HFFc6 (cell line): ENCODE results near the gene B3GNT2. TPM values are rescaled to one million over a fixed set of nuclear protein-coding genes. Genes with fewer than 3 reads are reported as not detected.

Experiments used
- DNase-seq: peaks from one replicate; pipeline ENCODE4 v3.0.0-alpha.2; 2018
- H3K27ac Mint-ChIP-seq: 2 replicates; pipeline ENCODE4 v1.8.0; 2020; ENCODE audit warnings: mild to moderate bottlenecking, mixed read lengths
- H3K27me3 Mint-ChIP-seq: 2 replicates; pipeline ENCODE4 v1.8.0; 2021; ENCODE audit warnings: mild to moderate bottlenecking, moderate library complexity, mixed read lengths; ENCODE audit not compliant: insufficient read depth
- H3K36me3 Mint-ChIP-seq: 2 replicates; pipeline ENCODE4 v1.8.0; 2021; ENCODE audit warnings: low read depth, mixed read lengths
- H3K4me1 Mint-ChIP-seq: 2 replicates; pipeline ENCODE4 v1.8.0; 2020; ENCODE audit warnings: low read depth, mixed read lengths
- H3K4me3 Mint-ChIP-seq: 2 replicates; pipeline ENCODE4 v1.8.0; 2020; ENCODE audit warnings: mild to moderate bottlenecking, moderate library complexity, mixed read lengths
- H3K9me3 Mint-ChIP-seq: 2 replicates; pipeline ENCODE4 v1.8.0; 2020; ENCODE audit warnings: mild to moderate bottlenecking, mixed read lengths
- total RNA-seq, 6 experiments: library from RNA; stranded (reverse); fragmentation: NEBNext Ultra II Directional; extraction: Animal tissue kit (Norgen Biotek cat#: 25700); gene quantifications; 2 replicates in 1 of 6; 3 replicates in 5 of 6; pipeline ENCODE4 v1.2.3, GENCODE V29; 2021
- TF ChIP-seq, protein P1 (sequence below): fragments of 200-600 bp; sonication (generic); IDR thresholded peaks from 2 replicates; pipeline ENCODE4 v1.5.0; 2021; ENCODE audit warnings: antibody characterized with exemption, mild to moderate bottlenecking

B3GNT2 gene
- total RNA-seq, 6 experiments from 2014 or later = 12.5 to 16.7 (median 15.1) TPM

DNA sequence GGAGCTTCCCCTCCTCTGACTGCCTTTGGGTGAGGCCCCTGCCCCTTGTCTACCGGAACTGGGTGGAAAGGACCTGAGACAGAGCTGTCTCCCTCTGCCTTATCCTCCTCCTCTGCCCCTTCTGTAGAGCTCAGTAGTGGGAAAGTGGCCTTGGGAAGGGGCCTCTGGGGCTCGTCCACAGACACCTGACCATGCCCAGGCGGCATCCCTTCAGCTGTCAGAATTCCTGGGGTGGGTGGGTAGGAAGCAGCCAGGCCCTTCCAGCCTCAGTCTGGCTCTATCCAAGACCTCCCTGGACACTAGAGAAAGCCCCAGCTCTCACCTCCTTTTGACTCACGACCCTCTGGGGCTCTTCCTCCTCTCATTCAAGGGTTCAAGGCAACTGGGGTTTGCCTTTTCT is 35.6 kb downstream of the B3GNT2 start:
- no peak overlapping the region for H3K27ac Mint-ChIP-seq
- TF ChIP-seq, protein P1, sequence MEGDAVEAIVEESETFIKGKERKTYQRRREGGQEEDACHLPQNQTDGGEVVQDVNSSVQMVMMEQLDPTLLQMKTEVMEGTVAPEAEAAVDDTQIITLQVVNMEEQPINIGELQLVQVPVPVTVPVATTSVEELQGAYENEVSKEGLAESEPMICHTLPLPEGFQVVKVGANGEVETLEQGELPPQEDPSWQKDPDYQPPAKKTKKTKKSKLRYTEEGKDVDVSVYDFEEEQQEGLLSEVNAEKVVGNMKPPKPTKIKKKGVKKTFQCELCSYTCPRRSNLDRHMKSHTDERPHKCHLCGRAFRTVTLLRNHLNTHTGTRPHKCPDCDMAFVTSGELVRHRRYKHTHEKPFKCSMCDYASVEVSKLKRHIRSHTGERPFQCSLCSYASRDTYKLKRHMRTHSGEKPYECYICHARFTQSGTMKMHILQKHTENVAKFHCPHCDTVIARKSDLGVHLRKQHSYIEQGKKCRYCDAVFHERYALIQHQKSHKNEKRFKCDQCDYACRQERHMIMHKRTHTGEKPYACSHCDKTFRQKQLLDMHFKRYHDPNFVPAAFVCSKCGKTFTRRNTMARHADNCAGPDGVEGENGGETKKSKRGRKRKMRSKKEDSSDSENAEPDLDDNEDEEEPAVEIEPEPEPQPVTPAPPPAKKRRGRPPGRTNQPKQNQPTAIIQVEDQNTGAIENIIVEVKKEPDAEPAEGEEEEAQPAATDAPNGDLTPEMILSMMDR = no peak
- H3K4me3 Mint-ChIP-seq = no peak overlapping the region
- no peak for DNase-seq
- peaks cover 3% of the 10 kb centered on the region; the same call in 1 of the 2 replicates for H3K27me3 Mint-ChIP-seq
- no peaks in the 10 kb centered on the region; the same call in 1 of the 2 replicates for H3K36me3 Mint-ChIP-seq
- no peaks in the 10 kb centered on the region for H3K9me3 Mint-ChIP-seq
- H3K4me1 Mint-ChIP-seq = peaks cover 15% of the 10 kb centered on the region

DNA sequence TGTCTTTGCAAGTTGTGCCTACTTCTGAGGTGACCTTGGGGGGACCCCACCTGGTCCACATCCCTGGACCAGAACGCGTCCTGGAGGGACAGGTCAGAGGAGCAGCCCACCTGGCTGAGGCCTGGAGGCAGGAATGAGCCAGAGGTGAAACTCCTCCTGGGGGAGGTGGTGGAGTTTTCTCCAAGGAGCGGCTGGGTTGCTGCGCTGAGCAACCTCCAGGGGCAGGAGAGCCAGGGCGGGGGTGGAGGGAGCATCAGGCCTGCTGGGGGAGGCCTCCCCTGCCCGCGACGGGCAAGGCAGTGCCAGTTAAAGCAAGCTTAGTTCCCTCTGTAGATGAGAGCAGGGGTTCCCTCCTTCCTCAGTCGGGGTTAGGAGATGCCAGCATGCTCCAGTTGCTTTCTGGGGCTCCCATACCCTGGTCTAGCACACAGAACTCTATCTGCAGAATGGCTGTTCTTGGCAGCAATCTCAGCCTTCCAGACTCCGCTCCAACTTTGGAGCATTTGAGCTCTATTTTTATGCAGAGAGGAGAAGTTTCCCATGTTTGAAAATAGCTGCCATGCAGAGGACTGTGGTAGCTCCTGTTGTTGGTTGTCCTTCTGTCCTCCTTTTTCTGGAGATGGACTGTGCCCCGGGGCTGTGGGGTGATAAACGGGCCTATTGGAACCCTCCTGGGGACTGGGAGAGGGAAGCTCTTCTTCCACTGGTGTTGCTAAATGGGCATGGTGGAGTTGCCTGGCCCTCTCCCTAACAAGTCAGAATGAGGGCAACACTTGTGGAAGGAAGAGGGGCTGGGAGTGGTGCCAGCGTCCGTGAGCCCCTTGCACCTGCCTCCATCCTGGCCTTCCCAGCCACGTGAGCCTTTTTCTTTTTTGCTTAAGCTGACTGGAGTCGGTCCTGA is 39.1 kb downstream of the B3GNT2 start:
- no peak overlapping the region for H3K4me3 Mint-ChIP-seq
- TF ChIP-seq, protein P1 = no peak
- H3K4me1 Mint-ChIP-seq = peaks cover 8% of the 10 kb centered on the region
- no peaks in the 10 kb centered on the region for H3K36me3 Mint-ChIP-seq
- H3K27me3 Mint-ChIP-seq = 0 out of 2 replicates have a peak, but pooled peaks cover 1% of the 10 kb centered on the region
- no peak for DNase-seq
- no peaks in the 10 kb centered on the region for H3K9me3 Mint-ChIP-seq
- no peak overlapping the region for H3K27ac Mint-ChIP-seq

DNA sequence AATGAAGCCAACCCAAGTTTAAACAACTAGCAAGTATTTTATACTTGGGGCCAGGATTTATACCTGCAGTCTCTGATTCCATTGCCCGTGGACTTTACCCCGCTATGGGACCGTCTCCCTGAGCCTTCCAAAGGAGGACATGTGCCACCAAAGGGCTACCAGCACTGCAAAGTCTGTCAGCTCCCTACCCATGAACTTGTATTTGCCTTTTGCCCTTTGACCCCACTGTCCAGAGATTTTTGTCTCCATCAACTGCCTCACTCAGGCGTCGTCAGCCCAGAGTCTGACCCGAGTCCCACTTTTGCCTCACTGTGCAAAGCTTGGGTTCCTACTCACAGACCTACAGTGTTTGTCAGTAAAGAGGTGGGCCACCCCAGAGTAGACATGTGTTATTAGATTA is 40.6 kb downstream of the B3GNT2 start:
- no peak for DNase-seq
- Mint-ChIP-seq H3K9me3 (no peaks in the 10 kb centered on the region), H3K4me1 (peaks cover 8% of the 10 kb centered on the region), H3K27me3 (0 out of 2 replicates have a peak, but pooled peaks cover 1% of the 10 kb centered on the region), H3K4me3 (no peak overlapping the region), H3K36me3 (no peaks in the 10 kb centered on the region), H3K27ac (no peak overlapping the region)
- TF ChIP-seq, protein P1 = no peak

DNA sequence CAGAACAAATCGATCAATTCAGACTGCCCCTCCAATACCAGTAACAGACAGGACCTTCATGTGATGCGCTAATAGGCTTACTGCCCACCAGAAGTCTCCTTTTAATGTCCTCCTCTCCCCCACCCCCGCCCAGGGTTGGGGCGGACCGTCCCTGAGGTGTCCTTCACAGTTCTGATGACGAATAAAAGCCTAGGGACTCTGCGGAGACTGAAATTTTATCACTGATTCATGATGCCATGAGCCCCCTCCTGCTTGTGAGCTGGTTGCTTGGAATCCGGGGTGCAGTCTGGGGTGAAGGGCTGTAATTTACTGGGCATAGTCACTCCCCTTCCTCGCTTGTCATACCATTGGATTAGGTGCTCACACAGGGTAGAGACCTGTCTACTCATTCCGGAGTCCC is 42.3 kb downstream of the B3GNT2 start:
- Mint-ChIP-seq H3K36me3 (no peaks in the 10 kb centered on the region), H3K4me3 (no peak overlapping the region), H3K9me3 (no peaks in the 10 kb centered on the region), H3K27ac (no peak overlapping the region), H3K4me1 (no peaks in the 10 kb centered on the region), H3K27me3 (peaks cover 3% of the 10 kb centered on the region; the same call in 1 of the 2 replicates)
- no peak for DNase-seq
- TF ChIP-seq, protein P1 = no peak

DNA sequence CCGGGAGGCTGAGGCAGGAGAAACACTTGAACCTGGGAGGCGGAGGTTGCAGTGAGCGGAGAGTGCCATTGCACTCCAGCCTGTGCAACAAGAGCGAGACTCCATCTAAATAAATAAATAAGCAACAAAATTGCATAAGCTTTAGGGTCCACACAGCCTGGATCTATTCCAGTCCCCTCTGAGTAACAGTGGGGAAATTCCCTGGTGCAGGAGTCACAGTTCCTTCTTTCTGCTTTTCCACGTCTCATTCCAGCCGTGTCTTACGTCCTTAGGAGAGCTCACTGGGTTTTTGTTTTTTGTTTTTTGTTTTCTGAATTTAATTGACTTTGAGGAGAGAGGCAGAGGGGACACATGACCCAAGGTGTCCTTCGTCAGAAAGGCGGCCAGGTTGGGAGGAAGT is 44.6 kb downstream of the B3GNT2 start:
- H3K4me3 Mint-ChIP-seq = no peak overlapping the region
- H3K27ac Mint-ChIP-seq = no peak overlapping the region
- TF ChIP-seq, protein P1 = no peak
- H3K27me3 Mint-ChIP-seq = peaks cover 3% of the 10 kb centered on the region; the same call in 1 of the 2 replicates
- H3K9me3 Mint-ChIP-seq = no peaks in the 10 kb centered on the region
- no peaks in the 10 kb centered on the region for H3K4me1 Mint-ChIP-seq
- H3K36me3 Mint-ChIP-seq = no peaks in the 10 kb centered on the region
- no peak for DNase-seq
